Progenitor cell of endocrine pancreas (in vitro differentiated cells): Measurements from ENCODE around the gene ASB4. TPM values are rescaled to one million over a fixed set of nuclear protein-coding genes. Genes with fewer than 3 reads are reported as not detected.
"Not testable (repeated sequence)": the region's sequence is repeated elsewhere in the genome, so short reads cannot be mapped to it uniquely, and the experiment has no call there.

Experiments used
- DNase-seq: peaks from one replicate; pipeline ENCODE4 v3.0.0; 2021; ENCODE audit warnings: low spot score; ENCODE audit not compliant: unreplicated experiment
- H3K27ac Mint-ChIP-seq: 2 replicates; pipeline ENCODE4 v1.8.0; 2021; ENCODE audit warnings: mild to moderate bottlenecking, moderate library complexity, mixed read lengths
- H3K27me3 Mint-ChIP-seq: 2 replicates; pipeline ENCODE4 v1.8.0; 2021; ENCODE audit warnings: mixed read lengths
- H3K36me3 Mint-ChIP-seq: 2 replicates; pipeline ENCODE4 v1.8.0; 2022; ENCODE audit warnings: mixed read lengths; ENCODE audit not compliant: insufficient read depth
- H3K4me1 Mint-ChIP-seq: 2 replicates; pipeline ENCODE4 v1.8.0; 2021; ENCODE audit warnings: low read depth, mixed read lengths
- H3K4me3 Mint-ChIP-seq: 2 replicates; pipeline ENCODE4 v1.8.0; 2021; ENCODE audit warnings: low read depth, mild to moderate bottlenecking, moderate library complexity, mixed read lengths
- H3K9me3 Mint-ChIP-seq: 2 replicates; pipeline ENCODE4 v1.8.0; 2021; ENCODE audit warnings: low read depth, mixed read lengths
- CTCF ChIP-seq: fragments of 200-600 bp; sonication (generic); IDR thresholded peaks from one replicate; pipeline ENCODE4 v1.5.0; 2021; ENCODE audit warnings: antibody characterized with exemption, mild to moderate bottlenecking; ENCODE audit not compliant: unreplicated experiment
- total RNA-seq: library from RNA; stranded (reverse); gene quantifications from 2 replicates; pipeline ENCODE4 v1.2.1, GENCODE V29; 2021

The ASB4 gene
- total RNA-seq, 1 donor from 2014 or later: not detected

- no peaks in the 10 kb centered on the region for H3K4me1 Mint-ChIP-seq
- no peak overlapping the region for H3K27ac Mint-ChIP-seq
- no peaks in the 10 kb centered on the region for H3K9me3 Mint-ChIP-seq
Measured at GRCh38 chr7:95503271-95504131, 17.8 kb downstream of the ASB4 start.

GRCh38 chr7:95504132-95504588 lies 18.4 kb downstream of the ASB4 start:
- not testable (repeated sequence) for H3K4me3 Mint-ChIP-seq, H3K27ac Mint-ChIP-seq, H3K9me3 Mint-ChIP-seq, DNase-seq, H3K36me3 Mint-ChIP-seq, H3K4me1 Mint-ChIP-seq, H3K27me3 Mint-ChIP-seq

More at GRCh38 chr7:95503271-95504131, 17.8 kb downstream of the ASB4 start:
- no peak overlapping the region for H3K4me3 Mint-ChIP-seq
- H3K36me3 Mint-ChIP-seq: no peaks in the 10 kb centered on the region
- no peak for DNase-seq
- no peak for TF ChIP-seq CTCF
- H3K27me3 Mint-ChIP-seq: no peaks in the 10 kb centered on the region

- Mint-ChIP-seq H3K4me3 (no peak overlapping the region), H3K27ac (no peak overlapping the region), H3K4me1 (no peaks in the 10 kb centered on the region), H3K36me3 (no peaks in the 10 kb centered on the region), H3K27me3 (no peaks in the 10 kb centered on the region), H3K9me3 (no peaks in the 10 kb centered on the region)
- no peak for TF ChIP-seq CTCF
- no peak for DNase-seq
Measured at GRCh38 chr7:95508780-95509179, 23.0 kb downstream of the ASB4 start.

GRCh38 chr7:95509199-95509598 lies 23.5 kb downstream of the ASB4 start:
- H3K4me3 Mint-ChIP-seq: no peak overlapping the region
- no peaks in the 10 kb centered on the region for H3K27me3 Mint-ChIP-seq
- no peak overlapping the region for H3K27ac Mint-ChIP-seq
- H3K4me1 Mint-ChIP-seq: no peaks in the 10 kb centered on the region
- no peaks in the 10 kb centered on the region for H3K9me3 Mint-ChIP-seq
- no peak for TF ChIP-seq CTCF
- H3K36me3 Mint-ChIP-seq: no peaks in the 10 kb centered on the region
- peak; percentile 21 for DNase-seq

GRCh38 chr7:95511716-95512260 lies 26.0 kb downstream of the ASB4 start:
- Mint-ChIP-seq H3K36me3 (no peaks in the 10 kb centered on the region), H3K27ac (no peak overlapping the region)

More at GRCh38 chr7:95511716-95512260, 26.0 kb downstream of the ASB4 start:
- Mint-ChIP-seq H3K4me3 (no peak overlapping the region), H3K4me1 (no peaks in the 10 kb centered on the region), H3K9me3 (no peaks in the 10 kb centered on the region), H3K27me3 (no peaks in the 10 kb centered on the region)
- peak; percentile 43 for DNase-seq
- TF ChIP-seq CTCF: peak; percentile 91
